Adrenal gland (tissue), 5 donors: ENCODE data around the gene COL5A1.

Source experiments
- POLR2A ChIP-seq, 2 donors: fragments of 450-650 bp; IDR thresholded peaks; one replicate each; pipeline ENCODE4 v1.6.1; 2017; ENCODE audit warnings: antibody characterized with exemption in 2 of 2, mild to moderate bottlenecking in 2 of 2, moderate library complexity in 1 of 2
- TF ChIP-seq, protein P1 (sequence below), 6 experiments: fragments of 450-650 bp in 4 of 6; fragments of 200-600 bp in 2 of 6; sonication (generic) in 1 of 6; IDR thresholded peaks; 1 replicate in 5 of 6; 2 replicates in 1 of 6; pipeline versions ENCODE4 v1.5.1 to v1.8.0; 2016 to 2021; ENCODE audit warnings: antibody characterized with exemption in 6 of 6, mild to moderate bottlenecking in 2 of 6, moderate library complexity in 1 of 6
- donor health status: DM: no; HTN: no; CAD: no.

DNA sequence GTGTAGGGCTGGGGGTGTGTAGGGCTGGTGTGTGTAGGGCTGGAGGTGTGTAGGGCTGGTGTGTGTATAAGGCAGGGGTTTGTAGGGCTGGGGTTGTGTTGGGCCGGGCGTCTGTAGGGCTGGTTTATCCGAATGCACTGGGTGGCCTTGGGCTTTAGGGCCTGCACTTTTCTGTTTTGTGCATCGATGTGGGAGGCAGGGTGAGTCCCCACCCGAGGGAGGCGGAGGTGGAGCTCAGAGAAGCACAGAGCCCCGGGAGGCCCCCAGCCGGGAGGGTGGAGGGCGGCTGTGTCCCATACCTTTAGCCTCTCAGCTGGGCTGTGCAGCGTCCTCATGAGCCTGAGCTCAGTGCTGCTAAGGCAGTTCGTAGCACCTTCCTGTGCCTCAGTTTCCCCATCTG lies 13.5 kb downstream of the COL5A1 start:
- TF ChIP-seq, protein P1, sequence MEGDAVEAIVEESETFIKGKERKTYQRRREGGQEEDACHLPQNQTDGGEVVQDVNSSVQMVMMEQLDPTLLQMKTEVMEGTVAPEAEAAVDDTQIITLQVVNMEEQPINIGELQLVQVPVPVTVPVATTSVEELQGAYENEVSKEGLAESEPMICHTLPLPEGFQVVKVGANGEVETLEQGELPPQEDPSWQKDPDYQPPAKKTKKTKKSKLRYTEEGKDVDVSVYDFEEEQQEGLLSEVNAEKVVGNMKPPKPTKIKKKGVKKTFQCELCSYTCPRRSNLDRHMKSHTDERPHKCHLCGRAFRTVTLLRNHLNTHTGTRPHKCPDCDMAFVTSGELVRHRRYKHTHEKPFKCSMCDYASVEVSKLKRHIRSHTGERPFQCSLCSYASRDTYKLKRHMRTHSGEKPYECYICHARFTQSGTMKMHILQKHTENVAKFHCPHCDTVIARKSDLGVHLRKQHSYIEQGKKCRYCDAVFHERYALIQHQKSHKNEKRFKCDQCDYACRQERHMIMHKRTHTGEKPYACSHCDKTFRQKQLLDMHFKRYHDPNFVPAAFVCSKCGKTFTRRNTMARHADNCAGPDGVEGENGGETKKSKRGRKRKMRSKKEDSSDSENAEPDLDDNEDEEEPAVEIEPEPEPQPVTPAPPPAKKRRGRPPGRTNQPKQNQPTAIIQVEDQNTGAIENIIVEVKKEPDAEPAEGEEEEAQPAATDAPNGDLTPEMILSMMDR (IDR thresholded peaks at IDR 0.05) = no peak
- TF ChIP-seq POLR2A (IDR thresholded peaks at IDR 0.05) = no peak
